ENCODE results near the gene DPPA4.

Gene DPPA4

DNA sequence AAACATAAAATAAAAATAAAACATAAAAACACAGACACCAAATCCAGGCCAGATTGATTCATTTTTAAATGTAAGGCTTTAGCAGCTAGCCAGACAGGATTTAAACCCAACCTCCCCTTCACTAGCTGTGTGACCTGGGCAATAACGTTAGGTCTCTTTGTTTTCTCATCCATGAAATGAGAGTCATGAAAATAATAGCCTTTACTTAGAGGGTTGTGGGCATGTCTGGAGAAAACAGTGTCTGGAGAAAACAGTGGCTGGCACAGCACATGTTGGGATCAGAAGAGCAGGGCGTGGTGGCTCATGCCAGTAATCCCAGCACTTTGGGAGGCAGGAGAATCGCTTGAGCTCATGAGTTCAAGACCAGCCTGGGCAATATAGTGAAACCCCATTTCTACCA, 1.9 kb upstream of the DPPA4 start:
- DNase-seq (ENCODE audit: low read depth, low spot score), result no peak

DNA sequence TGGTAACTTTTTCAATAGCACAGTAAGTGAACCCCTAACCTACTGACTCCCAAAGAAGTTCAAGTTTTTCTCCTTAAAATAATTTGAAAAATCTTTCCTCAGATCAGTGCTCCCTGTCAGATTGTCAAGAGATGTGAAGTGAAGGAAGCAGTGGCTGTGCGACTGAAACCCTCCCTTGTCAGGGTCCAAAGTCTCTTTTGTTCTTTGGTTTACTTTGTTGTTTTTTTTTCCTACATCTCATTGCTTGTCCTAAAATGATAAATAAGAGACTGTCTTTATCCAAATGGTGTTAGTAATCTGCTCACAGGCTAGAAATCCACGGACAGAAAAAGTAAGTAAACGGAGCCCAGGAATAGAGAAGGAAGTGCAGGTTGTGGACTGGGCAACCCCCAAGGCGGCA, 976 bp upstream of the DPPA4 start:
- no peak for DNase-seq (ENCODE audit: low read depth, low spot score)

- DNase-seq (ENCODE audit: low read depth, low spot score), result peak; percentile 65
These were observed 970 bp downstream of the DPPA4 start for GRCh38 chr3:109336291-109336861.

DNA sequence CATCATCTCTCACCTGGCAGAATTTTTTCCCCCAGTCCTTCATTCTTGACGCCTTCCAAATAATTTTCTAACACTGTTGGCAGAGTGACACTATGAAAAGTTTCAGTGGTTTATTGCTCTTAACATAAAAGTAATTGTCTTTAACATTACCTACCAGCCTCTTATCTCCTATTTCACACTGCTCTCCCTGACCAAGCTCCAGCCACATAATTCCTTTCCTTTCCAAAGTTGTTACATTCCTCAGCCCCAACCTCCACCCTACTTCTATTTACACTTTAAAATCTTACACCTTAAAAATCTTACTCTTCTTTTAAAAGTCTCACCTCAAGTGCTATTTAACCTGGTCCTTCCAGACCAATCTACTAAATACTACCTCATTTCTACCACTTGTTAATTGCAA, 2.8 kb downstream of the DPPA4 start:
- DNase-seq (ENCODE audit: low read depth, low spot score), result no peak

GRCh38 chr3:109331692-109332091, 5.7 kb downstream of the DPPA4 start:
- DNase-seq (ENCODE audit: low read depth, low spot score), result no peak

GRCh38 chr3:109330405-109330804, 6.9 kb downstream of the DPPA4 start:
- no peak for DNase-seq (ENCODE audit: low read depth, low spot score)

DNA sequence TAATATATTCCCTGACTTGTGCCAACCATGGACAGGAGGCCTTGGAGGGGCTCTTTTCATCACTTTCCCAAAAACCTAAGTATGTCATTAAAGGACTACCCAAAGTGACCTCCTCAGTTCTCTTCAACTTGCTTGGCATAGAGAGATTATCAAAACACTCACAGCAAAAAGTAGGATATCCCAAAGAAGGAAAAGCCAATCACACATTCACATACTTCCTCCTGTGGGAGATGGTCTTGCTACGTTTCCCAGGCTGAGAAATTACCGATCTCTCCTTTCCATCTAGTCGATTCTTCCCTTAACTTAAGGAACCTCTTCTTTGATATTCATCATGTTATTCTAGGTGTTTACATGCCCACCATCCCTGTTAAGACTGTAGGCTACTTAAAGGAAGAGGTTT, 9.1 kb downstream of the DPPA4 start:
- DNase-seq (ENCODE audit: low read depth, low spot score), result no peak

- DNase-seq (ENCODE audit: low read depth, low spot score), result no peak
These were observed 11.7 kb downstream of the DPPA4 start for GRCh38 chr3:109325657-109326056.

GRCh38 chr3:109325109-109325508, 12.2 kb downstream of the DPPA4 start:
- no peak for DNase-seq (ENCODE audit: low read depth, low spot score)

DNA sequence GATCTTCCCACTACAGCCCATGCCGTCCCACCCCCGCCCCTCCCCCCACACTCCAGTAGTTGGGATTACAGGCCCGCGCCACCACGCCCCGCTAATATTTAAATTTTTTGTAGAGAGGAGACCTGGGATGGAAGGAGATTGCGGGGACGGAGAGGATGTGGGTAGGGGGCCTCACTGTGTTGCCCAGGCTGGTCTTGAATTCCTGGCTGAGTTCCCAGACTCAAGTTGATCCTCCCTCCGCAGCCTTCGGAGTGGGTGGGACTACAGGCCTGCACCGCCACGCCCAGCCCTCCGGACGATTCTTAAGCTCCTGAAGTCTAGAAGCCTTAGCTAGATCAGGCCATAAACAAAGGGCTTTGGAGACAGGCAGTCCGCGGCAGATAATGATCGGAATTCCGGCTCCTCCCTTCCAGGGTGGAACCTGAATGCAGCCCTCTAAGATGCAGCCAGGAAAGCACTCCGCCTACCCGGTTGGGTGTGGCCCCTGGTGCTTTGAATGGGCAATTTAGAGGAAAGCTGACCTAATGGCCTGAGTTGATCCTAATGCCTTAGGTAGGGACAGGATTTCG, 21.1 kb downstream of the DPPA4 start, which contains the start of gene DPPA2:
TSS of gene DPPA2 (minus strand) at position 356 of the 569 bp plus-strand sequence. CDS start 1,975 bp downstream, outside the sequence.
- DNase-seq (ENCODE audit: low read depth, low spot score), result no peak

DNA sequence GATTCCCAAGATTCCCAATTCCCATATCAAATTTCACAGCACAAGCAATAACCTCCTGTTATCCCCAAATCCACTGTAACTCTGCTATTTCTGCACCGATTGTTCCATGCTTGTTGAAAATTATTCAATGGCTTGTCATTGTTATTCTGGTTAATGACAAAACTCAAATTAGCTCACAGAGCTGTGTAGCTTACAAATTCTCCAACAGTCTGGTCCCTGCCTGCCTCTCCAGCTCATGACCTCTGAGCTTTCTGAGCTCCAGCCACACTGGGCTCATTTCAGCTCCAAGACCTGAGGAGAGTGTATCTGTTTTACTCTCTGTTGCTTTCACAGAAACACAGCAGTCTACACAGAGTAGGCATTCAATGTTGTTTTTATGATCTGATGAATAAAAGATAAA, 24.3 kb downstream of the DPPA4 start:
- DNase-seq (ENCODE audit: low read depth, low spot score), result no peak

GRCh38 chr3:109297496-109297895, 39.9 kb downstream of the DPPA4 start:
- no peak for DNase-seq (ENCODE audit: low read depth, low spot score)

GRCh38 chr3:109284071-109284470, 53.3 kb downstream of the DPPA4 start:
- no peak for DNase-seq (ENCODE audit: low read depth, low spot score)

- peak; percentile 77 for DNase-seq (ENCODE audit: low read depth, low spot score)
These were observed 58.8 kb downstream of the DPPA4 start for GRCh38 chr3:109278546-109278945.

GRCh38 chr3:109278141-109278540, 59.2 kb downstream of the DPPA4 start:
- peak; percentile 49 for DNase-seq (ENCODE audit: low read depth, low spot score)

Data from astrocyte of the hippocampus (primary cell).